G401.6 (cell line): ENCODE data around the gene PNCK.
"Not testable (repeated sequence)": the region's sequence is repeated elsewhere in the genome, so short reads cannot be mapped to it uniquely, and the experiment has no call there.

Experiments used
- FAIRE-seq: peaks from 2 replicates; lab custom pipeline; 2012; peaks lifted over from hg19 to GRCh38; lab: Jason Lieb, UNC

PNCK gene

GRCh38 chrX:153699210-153699783 is 25.7 kb upstream of the PNCK start:
- FAIRE-seq: not testable (repeated sequence)

DNA sequence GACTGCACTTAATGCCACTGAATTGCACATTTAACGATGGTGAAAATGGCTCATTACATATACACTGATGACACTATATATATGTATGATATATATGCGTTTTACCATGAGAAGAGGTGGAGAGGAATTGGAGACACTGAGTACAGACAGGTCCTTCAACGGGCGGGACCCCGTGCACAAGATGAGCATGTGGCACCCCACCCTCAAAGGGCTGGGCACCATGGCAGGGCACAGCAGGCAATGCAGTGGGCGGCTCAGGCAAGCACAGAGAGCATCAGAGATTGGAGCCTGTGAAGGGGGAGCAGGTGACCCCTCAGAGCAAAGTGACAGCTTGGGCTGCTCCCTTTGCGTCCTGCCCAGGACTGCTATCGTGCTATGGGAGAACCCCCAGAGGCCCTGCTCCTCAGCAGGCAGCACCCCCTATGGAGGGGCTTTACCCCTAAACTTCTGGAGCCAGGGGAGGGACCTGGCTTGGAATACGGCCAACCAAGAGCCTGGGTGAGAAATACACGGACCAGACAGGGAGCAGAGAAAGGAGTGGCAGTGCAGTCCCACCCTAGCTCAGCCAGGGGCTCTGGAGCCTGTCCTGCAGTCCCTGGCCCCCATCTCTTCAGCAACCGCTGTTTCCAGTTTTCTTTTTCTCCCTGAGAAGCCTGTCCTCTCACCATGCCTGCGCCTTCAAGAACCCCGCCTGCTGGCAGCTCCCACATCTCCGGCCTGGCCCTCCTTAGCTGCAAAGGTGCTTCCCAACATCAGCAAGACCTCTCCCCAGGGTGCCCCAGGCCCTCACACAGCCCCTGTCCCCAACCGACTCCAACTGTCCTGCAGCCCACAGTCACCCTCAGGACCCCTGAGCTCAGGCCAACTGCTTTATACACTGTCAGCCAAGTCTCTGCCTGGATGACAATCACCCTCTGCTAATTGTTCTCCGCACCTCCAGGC is 24.6 kb upstream of the PNCK start:
- FAIRE-seq: no peak

GRCh38 chrX:153696986-153697722 is 23.5 kb upstream of the PNCK start:
- FAIRE-seq: not testable (repeated sequence)

DNA sequence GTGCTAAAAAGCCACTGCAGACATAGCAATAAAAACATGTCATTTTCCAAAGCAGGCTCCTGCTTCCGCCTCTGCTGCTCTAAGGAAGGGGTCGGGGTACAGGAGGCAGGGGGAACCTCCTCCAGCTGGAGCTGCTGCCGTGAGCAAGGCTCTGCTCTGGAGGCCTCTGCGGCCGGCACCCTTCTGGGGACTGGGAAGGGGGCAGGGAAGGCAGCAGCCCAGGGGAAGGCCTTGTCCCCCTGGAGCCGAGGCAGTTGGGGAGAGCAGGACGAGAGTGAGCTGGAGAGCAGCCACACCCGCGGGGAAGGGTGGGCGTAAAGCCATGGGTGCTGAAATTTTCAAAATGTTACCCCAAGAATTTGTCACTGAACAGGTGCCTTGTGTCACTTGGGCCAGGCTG is 22.9 kb upstream of the PNCK start:
- not testable (repeated sequence) for FAIRE-seq

DNA sequence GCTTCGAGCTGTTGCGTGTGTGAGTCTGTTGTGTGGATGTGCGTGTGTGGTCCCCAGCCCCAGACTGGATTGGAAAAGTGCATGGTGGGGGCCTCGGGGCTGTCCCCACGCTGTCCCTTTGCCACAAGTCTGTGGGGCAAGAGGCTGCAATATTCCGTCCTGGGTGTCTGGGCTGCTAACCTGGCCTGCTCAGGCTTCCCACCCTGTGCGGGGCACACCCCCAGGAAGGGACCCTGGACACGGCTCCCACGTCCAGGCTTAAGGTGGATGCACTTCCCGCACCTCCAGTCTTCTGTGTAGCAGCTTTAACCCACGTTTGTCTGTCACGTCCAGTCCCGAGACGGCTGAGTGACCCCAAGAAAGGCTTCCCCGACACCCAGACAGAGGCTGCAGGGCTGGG is 22.5 kb upstream of the PNCK start:
- FAIRE-seq: no peak

GRCh38 chrX:153694687-153695270 is 21.2 kb upstream of the PNCK start:
- no peak for FAIRE-seq

- not testable (repeated sequence) for FAIRE-seq
These were observed 20.6 kb upstream of the PNCK start for GRCh38 chrX:153694256-153694655.

DNA sequence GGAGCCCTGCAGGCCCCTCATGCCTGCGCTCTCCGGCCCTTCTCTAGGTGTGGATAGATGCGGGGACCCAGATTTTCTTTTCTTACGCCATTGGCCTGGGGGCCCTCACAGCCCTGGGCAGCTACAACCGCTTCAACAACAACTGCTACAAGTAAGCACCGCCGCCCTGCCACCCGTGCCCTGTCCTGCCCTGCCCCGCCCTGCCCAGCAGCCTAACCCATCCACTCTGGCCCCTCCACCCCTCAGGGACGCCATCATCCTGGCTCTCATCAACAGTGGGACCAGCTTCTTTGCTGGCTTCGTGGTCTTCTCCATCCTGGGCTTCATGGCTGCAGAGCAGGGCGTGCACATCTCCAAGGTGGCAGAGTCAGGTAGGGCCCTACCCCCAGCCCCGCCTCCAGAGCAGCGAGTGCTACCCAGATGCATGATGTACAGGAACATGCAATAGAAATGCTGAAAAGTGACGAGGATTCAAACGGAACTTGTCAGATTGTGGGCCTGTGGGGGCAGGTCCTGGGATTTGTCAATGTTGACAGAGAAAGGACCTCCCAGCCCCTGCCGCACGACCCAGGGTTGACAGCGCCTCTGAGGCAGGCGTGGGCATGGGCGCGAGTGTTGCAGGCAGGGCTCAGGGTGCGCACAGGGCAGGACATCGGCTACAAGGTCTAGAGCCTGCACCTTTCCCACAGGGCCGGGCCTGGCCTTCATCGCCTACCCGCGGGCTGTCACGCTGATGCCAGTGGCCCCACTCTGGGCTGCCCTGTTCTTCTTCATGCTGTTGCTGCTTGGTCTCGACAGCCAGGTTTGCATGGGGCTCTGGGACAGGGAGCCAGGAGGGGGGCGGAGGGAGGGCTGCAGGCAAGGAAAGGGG is 19.8 kb upstream of the PNCK start:
- FAIRE-seq: no peak

GRCh38 chrX:153692611-153693156 is 19.1 kb upstream of the PNCK start:
- FAIRE-seq: no peak

GRCh38 chrX:153692003-153692402 is 18.4 kb upstream of the PNCK start:
- FAIRE-seq: no peak

DNA sequence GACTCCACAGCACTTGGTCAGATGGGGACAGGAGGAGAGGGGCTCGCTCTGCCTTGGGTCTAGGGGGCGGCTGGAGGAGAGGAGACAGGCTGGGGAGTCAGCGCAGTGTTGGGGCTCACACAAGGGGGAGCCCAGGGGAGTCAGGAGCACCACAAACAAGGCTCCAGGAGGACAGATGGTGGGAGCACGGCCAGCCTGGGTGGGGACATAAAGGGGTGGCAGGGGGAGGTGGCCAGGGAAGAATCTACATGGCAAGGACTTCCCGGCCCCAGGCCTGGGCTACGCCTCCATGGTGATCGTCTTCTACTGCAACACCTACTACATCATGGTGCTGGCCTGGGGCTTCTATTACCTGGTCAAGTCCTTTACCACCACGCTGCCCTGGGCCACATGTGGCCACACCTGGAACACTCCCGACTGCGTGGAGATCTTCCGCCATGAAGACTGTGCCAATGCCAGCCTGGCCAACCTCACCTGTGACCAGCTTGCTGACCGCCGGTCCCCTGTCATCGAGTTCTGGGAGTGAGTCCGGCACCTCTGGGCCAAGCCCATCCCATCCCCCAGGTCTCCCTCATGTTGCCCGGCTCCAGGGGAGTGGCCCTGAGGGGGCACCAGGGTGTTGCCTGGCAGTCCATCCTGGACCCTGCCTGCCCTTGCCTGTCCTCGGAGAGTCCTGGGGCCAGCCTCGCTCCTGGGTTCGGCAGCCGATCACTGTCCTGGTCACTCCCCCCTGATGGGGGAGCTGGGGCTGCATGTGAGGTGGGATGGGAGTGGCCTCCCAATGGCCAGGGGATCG is 17.6 kb upstream of the PNCK start:
- not testable (repeated sequence) for FAIRE-seq

GRCh38 chrX:153690466-153690865 is 16.9 kb upstream of the PNCK start:
- FAIRE-seq: no peak

- FAIRE-seq: no peak
These were observed 16.2 kb upstream of the PNCK start for GRCh38 chrX:153689654-153690465.

DNA sequence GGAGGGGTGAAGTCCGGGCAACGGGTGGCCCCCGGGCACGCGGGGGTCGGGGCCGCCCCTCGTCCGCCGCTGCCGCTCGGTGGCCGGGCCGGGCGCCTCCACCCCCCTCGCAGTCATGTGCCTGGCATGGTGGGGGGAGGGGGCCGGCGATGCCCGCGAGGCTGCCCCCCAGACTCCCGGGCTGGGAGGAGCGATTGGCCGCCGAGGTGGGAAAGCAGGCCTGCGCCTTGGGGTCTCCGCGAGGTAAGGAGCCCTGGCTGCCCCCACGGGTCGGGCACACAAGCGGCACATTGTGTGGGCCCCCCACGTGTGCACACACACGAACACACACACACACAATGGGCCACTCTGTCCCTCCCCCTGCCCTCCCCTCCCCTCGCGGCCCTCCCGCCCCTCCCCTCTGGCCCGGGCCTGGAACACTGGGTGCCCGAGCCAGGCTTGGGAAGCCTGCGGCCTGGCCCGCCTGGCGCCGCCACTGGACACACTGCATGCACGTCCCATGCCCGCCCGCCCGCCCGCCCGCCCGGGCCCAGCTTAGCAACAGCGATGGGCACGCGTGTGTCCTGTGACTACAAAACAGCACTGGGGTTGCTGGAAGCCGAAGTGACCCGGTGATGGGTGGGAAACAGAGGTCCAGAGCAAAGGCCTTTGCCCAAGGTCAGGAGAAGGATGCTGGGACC is 15.4 kb upstream of the PNCK start:
- FAIRE-seq: no peak

- FAIRE-seq: no peak
These were observed 14.9 kb upstream of the PNCK start for GRCh38 chrX:153688506-153688905.

DNA sequence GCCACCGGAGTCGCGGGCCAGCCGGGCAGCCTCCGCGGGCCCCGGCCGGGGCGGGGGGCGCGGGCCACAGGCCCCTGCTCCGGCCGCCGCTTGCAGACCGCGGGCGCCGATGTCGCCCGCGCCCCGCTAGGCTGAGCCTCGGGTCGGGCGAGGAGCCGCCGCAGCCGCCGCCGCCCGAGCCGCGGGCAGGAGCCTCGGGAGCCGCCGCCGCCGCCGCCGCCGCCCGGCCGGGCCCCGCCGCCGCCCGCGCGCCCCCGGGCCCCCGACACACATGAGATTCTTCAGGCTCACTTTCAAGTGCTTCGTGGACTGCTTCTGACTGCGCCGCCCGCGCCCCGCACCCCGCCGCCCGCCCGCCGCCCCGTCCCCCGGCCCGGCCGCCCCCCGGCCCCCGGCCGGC is 14.5 kb upstream of the PNCK start:
- FAIRE-seq: no peak

DNA sequence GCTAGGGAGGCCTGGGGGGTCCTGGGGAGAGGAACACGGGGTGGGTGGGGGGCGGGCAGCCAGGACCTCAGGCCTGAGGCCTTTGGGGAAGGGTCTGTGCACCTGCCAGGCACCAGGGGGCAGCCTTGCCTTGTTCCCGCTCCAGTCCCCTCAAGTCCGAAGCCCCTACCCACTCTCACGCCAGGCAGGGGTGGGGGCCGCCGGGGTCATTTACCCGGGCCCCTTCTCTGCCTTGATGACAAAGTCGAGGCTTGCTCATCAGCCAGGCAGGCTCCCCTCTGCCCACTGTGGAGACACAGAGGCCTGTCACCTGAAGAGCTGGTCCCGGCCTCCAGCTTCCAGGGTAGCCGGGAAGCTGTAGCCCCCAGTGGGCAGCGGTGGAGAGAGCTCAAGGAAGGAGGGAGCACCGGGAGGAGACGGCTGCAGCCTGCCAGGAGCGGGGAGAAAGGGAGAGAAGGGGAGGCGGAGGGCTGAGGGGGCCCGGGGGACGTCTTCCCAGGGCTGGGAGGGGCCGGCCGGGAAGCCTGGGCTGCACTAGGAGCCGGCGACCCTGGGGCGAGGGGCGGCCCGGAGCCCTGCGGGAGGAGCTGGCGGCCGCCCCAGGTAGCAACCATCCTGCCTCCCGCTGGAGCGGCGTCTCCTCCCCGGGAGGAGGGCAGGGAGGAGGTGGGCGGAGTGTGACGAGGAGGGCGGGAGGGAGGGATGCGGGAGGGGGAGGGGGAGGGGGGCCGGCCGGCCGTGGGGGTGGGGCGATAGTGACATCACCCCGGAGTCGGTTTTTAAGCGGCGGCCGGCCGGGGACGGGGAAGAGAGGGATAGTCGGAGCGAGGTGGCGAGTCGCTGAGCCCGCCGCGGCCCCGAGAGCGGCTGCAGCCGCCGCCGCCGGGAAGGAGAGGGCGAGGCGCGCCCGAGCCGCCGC is 13.8 kb upstream of the PNCK start, which contains the start of gene SLC6A8:
SLC6A8 (plus strand) TSS at position 806 of the 919 bp plus-strand sequence. CDS start 649 bp downstream, outside the sequence.
- no peak for FAIRE-seq

DNA sequence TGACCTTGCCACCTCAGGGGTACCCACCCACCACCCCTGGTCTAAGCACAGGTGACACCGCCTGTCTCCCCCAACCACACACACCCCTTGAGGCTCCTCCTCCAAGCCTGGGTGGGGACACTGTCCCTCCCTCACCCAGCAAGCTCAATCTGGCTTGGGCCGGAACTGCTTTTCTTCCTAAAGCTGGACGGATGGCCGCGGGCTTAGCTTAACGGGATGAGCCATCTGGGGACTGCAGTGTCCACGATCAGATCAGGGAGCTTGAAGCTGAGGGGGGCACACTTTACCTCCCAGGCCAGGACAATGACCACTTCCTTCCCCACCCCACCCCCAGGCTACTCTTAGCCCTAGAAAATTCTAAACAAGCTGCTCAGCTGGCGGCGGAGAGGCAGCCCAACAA is 13.1 kb upstream of the PNCK start:
- no peak for FAIRE-seq
